ENCODE data around the gene PCNX4.

- TF ChIP-seq CTCF (IDR thresholded peaks at IDR 0.05) (no peak), POLR2A (IDR thresholded peaks at IDR 0.05) (no peak), EP300 (IDR thresholded peaks at IDR 0.05) (no peak)
Observed at GRCh38 chr14:60097974-60098373, 6.3 kb downstream of the PCNX4 start.
